Measurements from ENCODE around the gene HLCS.
"Not testable (repeated sequence)": the region's sequence is repeated elsewhere in the genome, so short reads cannot be mapped to it uniquely, and the experiment has no call there.

Gene HLCS

GRCh38 chr21:36994501-36995158, 28.2 kb upstream of the HLCS start:
- Histone ChIP-seq H3K4me3 (ENCODE audit: control insufficient read depth in 1 of 7, extremely low read depth in 1 of 7, insufficient read depth in 4 of 7, low read depth in 2 of 7, low read length in 6 of 7) (peak overlapping the region in 2 of 7 experiments; percentile 32 to 50), H3K36me3 (ENCODE audit: control insufficient read depth in 4 of 4, insufficient read depth in 4 of 4, low read length in 3 of 4) (no peaks in the 10 kb centered on the region), H3K27ac (ENCODE audit: insufficient read depth in 1 of 2, low read depth in 1 of 2, low read length in 2 of 2, poor library complexity in 1 of 2, severe bottlenecking in 2 of 2) (no peak overlapping the region), H3K4me1 (ENCODE audit: control extremely low read depth in 1 of 4, control insufficient read depth in 4 of 4, insufficient read depth in 4 of 4, low read length in 3 of 4) (peaks cover 0 to 6% (median 5%) of the 10 kb centered on the region in 4 experiments), H3K9me3 (ENCODE audit: control extremely low read depth in 1 of 5, control insufficient read depth in 4 of 5, insufficient read depth in 2 of 5, low read depth in 1 of 5, low read length in 4 of 5) (peaks cover 0 to 6% (median 0%) of the 10 kb centered on the region in 5 experiments), H3K27me3 (replicated peaks in 2 of 5; ENCODE audit: control insufficient read depth in 4 of 5, insufficient read depth in 5 of 5, low read length in 4 of 5) (peaks cover 0 to 12% (median 4%) of the 10 kb centered on the region in 5 experiments)
- ChIA-PET CTCF (interaction anchor here (0.8 to 1.6 kb wide), 3 partner anchors 10 to 18 kb away, joined by 3 to 4 read pairs (median 3); no protein-coding TSS in a partner anchor), POLR2A (no interaction called here)
- peak in 2 of 3 donors; percentile 49 to 55 for DNase-seq
- 38% methylated on average over 38 of the region's 38 CpGs for WGBS (ENCODE audit: insufficient coverage)

DNA sequence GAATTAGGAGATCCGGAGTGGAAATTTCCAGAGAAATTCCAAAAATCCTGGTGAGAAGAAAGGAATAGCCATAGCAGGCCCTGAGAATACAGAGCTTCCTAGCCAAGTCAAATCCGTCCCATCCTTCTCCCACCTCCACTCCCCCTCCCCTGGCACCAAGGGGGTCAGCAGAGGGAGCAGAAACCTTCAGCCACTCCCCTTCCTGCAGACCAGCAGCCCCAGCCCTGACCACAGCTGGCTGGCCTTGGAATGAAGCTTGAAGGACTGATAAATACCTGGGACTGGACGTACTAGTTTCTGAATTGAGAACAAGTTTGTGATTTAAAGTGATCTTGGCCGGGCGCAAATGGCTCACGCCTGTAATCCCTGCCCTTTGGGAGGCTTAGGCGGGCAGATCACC, 26.2 kb upstream of the HLCS start:
- no peak overlapping the region for H3K27ac ChIP-seq (ENCODE audit: insufficient read depth in 1 of 2, low read depth in 1 of 2, low read length in 2 of 2, poor library complexity in 1 of 2, severe bottlenecking in 2 of 2)
- peaks cover 0 to 8% (median 5%) of the 10 kb centered on the region in 4 experiments for H3K4me1 ChIP-seq (ENCODE audit: control extremely low read depth in 1 of 4, control insufficient read depth in 4 of 4, insufficient read depth in 4 of 4, low read length in 3 of 4)
- CTCF ChIA-PET = interaction anchor here (1.0 to 2.6 kb wide), 2 partner anchors 94 to 105 kb away, joined by 3 to 12 read pairs; no protein-coding TSS in a partner anchor
- POLR2A ChIA-PET = no interaction called here
- H3K27me3 ChIP-seq (replicated peaks in 2 of 5; ENCODE audit: control insufficient read depth in 4 of 5, insufficient read depth in 5 of 5, low read length in 4 of 5) = peaks cover 0 to 12% (median 4%) of the 10 kb centered on the region in 5 experiments
- 80% methylated on average over 6 of the region's 7 CpGs for WGBS (ENCODE audit: insufficient coverage)
- peaks cover 0 to 6% (median 0%) of the 10 kb centered on the region in 5 experiments for H3K9me3 ChIP-seq (ENCODE audit: control extremely low read depth in 1 of 5, control insufficient read depth in 4 of 5, insufficient read depth in 2 of 5, low read depth in 1 of 5, low read length in 4 of 5)
- H3K36me3 ChIP-seq (ENCODE audit: control insufficient read depth in 4 of 4, insufficient read depth in 4 of 4, low read length in 3 of 4) = no peaks in the 10 kb centered on the region
- no peak overlapping the region for H3K4me3 ChIP-seq (ENCODE audit: control insufficient read depth in 1 of 7, extremely low read depth in 1 of 7, insufficient read depth in 4 of 7, low read depth in 2 of 7, low read length in 6 of 7)
- DNase-seq = no peak

DNA sequence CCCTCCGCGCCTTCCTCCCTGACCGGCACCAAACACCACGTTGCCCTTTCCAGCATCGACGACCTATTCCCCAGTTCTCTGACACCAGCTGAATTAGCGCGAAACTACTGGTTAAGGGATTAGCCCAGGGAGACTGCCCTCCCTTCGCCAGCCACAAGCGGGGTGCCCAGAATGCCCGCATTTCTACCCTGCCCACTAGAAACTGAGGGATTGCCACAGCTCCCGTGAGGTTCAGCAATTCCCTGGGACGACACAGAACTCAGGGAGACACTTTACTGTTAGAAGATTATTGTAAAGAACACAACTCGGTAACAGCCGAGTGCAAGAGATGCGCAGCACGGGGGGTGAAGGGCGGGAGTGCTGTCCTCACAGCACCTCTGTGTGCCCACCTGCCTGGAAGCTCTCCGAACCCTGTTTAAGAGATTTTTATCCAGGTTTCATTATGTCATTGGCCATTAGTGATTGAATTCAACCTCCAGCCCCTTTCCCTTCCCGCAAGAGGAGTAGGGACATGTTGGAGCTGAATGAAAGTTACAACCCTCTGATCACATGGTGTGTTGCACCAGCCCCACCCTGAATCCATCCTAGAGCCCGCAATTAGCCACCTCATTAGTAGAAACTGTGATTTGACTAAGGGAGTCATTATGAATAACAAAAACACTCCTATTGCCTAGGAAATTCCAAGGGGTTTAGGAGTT, 24.2 kb upstream of the HLCS start:
- 75% methylated on average over 20 of the region's 21 CpGs for WGBS (ENCODE audit: insufficient coverage)
- peak overlapping the region in 1 of 2 experiments; percentile 64 for H3K27ac ChIP-seq (ENCODE audit: insufficient read depth in 1 of 2, low read depth in 1 of 2, low read length in 2 of 2, poor library complexity in 1 of 2, severe bottlenecking in 2 of 2)

DNA sequence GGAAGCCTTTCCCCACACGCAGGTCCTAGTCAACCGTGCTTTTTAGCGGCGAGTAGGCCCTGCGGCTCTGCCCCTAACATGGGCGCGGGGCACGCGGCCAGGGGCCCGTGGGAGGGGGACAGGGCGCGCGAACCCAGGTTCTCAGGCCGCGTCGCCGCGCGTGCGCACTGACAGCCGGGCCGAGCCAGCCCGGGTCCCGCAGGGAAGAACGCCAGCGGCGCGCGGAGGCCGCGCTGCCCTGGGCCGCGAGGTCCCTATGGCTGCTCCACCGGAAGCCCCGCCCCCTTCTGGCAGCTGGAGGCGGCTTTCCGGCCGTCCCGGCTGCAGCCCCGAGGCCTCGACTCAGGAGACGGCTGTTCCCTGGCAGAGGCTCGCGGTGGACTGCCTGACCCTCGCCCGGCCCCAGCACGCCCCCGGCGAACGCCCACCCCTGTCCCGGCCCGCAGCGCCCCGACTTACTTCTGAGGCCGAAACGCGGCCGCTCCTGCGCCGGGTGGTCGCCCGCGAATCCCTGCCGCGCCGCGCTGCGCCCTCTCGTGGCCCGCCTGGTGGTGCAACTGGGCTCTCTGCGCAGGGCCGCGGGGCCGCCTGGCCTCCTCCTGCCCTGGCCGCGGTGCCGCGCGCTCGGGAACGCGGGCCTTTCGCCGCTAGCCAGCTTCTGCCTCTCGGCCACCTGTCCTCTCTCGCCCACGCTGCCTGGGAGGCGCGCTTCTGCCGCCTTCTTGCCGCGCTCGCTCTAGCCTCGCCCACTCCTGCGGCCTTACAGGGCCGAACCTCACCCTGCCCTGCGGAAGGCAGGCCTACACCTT, 23.4 kb upstream of the HLCS start:
- DNase-seq = peak; percentile 91 to 95 (median 94)
- peaks cover 0 to 8% (median 5%) of the 10 kb centered on the region in 4 experiments for H3K4me1 ChIP-seq (ENCODE audit: control extremely low read depth in 1 of 4, control insufficient read depth in 4 of 4, insufficient read depth in 4 of 4, low read length in 3 of 4)
- ChIA-PET POLR2A (interaction anchor here (0.5 kb wide), 1 partner anchor 949 kb away, joined by 5 read pairs; no protein-coding TSS in a partner anchor), CTCF (interaction anchor here (0.5 to 3.5 kb wide), 8 partner anchors 9 to 56 kb away, joined by 3 to 25 read pairs (median 6); no protein-coding TSS in a partner anchor)
- no peaks in the 10 kb centered on the region for H3K36me3 ChIP-seq (ENCODE audit: control insufficient read depth in 4 of 4, insufficient read depth in 4 of 4, low read length in 3 of 4)
- H3K4me3 ChIP-seq (ENCODE audit: control insufficient read depth in 1 of 7, extremely low read depth in 1 of 7, insufficient read depth in 4 of 7, low read depth in 2 of 7, low read length in 6 of 7) = peak overlapping the region; percentile 32 to 75 (median 67)
- 8% methylated on average over 92 of the region's 97 CpGs for WGBS (ENCODE audit: insufficient coverage)
- peak overlapping the region in 1 of 2 experiments; percentile 64 for H3K27ac ChIP-seq (ENCODE audit: insufficient read depth in 1 of 2, low read depth in 1 of 2, low read length in 2 of 2, poor library complexity in 1 of 2, severe bottlenecking in 2 of 2)
- peaks cover 0 to 10% (median 4%) of the 10 kb centered on the region in 5 experiments for H3K27me3 ChIP-seq (replicated peaks in 2 of 5; ENCODE audit: control insufficient read depth in 4 of 5, insufficient read depth in 5 of 5, low read length in 4 of 5)
- peaks cover 0 to 6% (median 0%) of the 10 kb centered on the region in 5 experiments for H3K9me3 ChIP-seq (ENCODE audit: control extremely low read depth in 1 of 5, control insufficient read depth in 4 of 5, insufficient read depth in 2 of 5, low read depth in 1 of 5, low read length in 4 of 5)

More for the DNA sequence above, 24.2 kb upstream of the HLCS start:
- DNase-seq = no peak
- Histone ChIP-seq H3K4me1 (ENCODE audit: control extremely low read depth in 1 of 4, control insufficient read depth in 4 of 4, insufficient read depth in 4 of 4, low read length in 3 of 4) (peaks cover 0 to 8% (median 5%) of the 10 kb centered on the region in 4 experiments), H3K4me3 (ENCODE audit: control insufficient read depth in 1 of 7, extremely low read depth in 1 of 7, insufficient read depth in 4 of 7, low read depth in 2 of 7, low read length in 6 of 7) (peak overlapping the region in 5 of 7 experiments; percentile 42 to 75 (median 67)), H3K27me3 (replicated peaks in 2 of 5; ENCODE audit: control insufficient read depth in 4 of 5, insufficient read depth in 5 of 5, low read length in 4 of 5) (peaks cover 0 to 12% (median 4%) of the 10 kb centered on the region in 5 experiments), H3K36me3 (ENCODE audit: control insufficient read depth in 4 of 4, insufficient read depth in 4 of 4, low read length in 3 of 4) (no peaks in the 10 kb centered on the region), H3K9me3 (ENCODE audit: control extremely low read depth in 1 of 5, control insufficient read depth in 4 of 5, insufficient read depth in 2 of 5, low read depth in 1 of 5, low read length in 4 of 5) (peaks cover 0 to 6% (median 0%) of the 10 kb centered on the region in 5 experiments)
- CTCF ChIA-PET = interaction anchor here (0.8 to 3.5 kb wide), 11 partner anchors 8 to 104 kb away, joined by 3 to 25 read pairs (median 4); no protein-coding TSS in a partner anchor
- POLR2A ChIA-PET = no interaction called here

DNA sequence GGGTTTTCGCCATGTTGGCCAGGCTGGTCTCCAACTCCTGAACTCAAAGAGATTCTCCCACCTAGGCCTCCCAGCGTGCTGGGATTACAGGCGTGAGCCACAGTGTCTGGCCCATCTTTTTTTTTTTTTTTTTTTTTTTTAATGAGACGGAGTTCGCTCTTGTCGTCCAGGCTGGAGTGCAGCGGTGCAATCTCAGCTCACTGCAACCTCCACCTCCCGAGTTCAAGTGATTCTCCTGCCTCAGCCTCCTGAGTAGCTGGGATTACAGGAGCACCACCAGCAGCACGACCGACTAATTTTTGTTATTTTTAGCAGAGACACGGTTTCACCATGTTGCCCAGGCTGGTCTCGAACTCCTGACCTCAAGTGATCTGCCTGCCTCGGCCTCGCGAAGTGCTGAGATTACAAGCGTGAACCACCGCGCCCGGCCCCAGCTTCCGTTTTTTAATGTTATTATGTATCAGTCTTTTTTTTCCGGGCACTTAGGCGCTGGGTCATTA, 22.8 kb upstream of the HLCS start:
- peak overlapping the region in 5 of 7 experiments; percentile 42 to 75 (median 71) for H3K4me3 ChIP-seq (ENCODE audit: control insufficient read depth in 1 of 7, extremely low read depth in 1 of 7, insufficient read depth in 4 of 7, low read depth in 2 of 7, low read length in 6 of 7)
- H3K27me3 ChIP-seq (replicated peaks in 2 of 5; ENCODE audit: control insufficient read depth in 4 of 5, insufficient read depth in 5 of 5, low read length in 4 of 5); DNase-seq; H3K4me1 ChIP-seq (ENCODE audit: control extremely low read depth in 1 of 4, control insufficient read depth in 4 of 4, insufficient read depth in 4 of 4, low read length in 3 of 4); H3K9me3 ChIP-seq (ENCODE audit: control extremely low read depth in 1 of 5, control insufficient read depth in 4 of 5, insufficient read depth in 2 of 5, low read depth in 1 of 5, low read length in 4 of 5); H3K36me3 ChIP-seq (ENCODE audit: control insufficient read depth in 4 of 4, insufficient read depth in 4 of 4, low read length in 3 of 4): not testable (repeated sequence)
- peak overlapping the region in 1 of 2 experiments; percentile 64 for H3K27ac ChIP-seq (ENCODE audit: insufficient read depth in 1 of 2, low read depth in 1 of 2, low read length in 2 of 2, poor library complexity in 1 of 2, severe bottlenecking in 2 of 2)
- 44% methylated on average over 21 of the region's 22 CpGs for WGBS (ENCODE audit: insufficient coverage)
- POLR2A ChIA-PET = interaction anchor here (0.5 kb wide), 1 partner anchor 950 kb away, joined by 5 read pairs; no protein-coding TSS in a partner anchor
- CTCF ChIA-PET = interaction anchor here (0.5 to 3.5 kb wide), 7 partner anchors 10 to 56 kb away, joined by 3 to 25 read pairs (median 4); no protein-coding TSS in a partner anchor

DNA sequence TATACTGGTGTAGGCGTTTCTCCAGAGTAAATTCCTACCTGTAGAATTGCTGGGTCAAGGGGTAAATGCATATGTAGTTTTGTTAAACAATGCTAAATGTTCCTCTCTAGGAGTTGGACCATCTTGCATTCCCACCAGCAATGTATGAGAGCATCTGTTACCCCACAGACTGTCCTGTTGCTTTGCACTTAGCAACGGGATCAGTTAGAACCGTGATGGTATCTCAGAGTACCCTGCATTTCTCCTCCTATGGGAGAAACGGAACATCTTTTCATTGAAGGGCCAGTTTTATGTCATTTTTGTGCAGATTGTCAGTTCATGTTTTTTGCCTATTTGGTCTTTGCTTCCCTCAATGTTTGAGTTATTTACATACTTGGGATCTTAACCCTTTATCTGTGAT, 22.1 kb upstream of the HLCS start:
- DNase-seq = no peak
- Histone ChIP-seq H3K9me3 (ENCODE audit: control extremely low read depth in 1 of 5, control insufficient read depth in 4 of 5, insufficient read depth in 2 of 5, low read depth in 1 of 5, low read length in 4 of 5) (no peaks in the 10 kb centered on the region), H3K27ac (ENCODE audit: insufficient read depth in 1 of 2, low read depth in 1 of 2, low read length in 2 of 2, poor library complexity in 1 of 2, severe bottlenecking in 2 of 2) (no peak overlapping the region), H3K36me3 (ENCODE audit: control insufficient read depth in 4 of 4, insufficient read depth in 4 of 4, low read length in 3 of 4) (no peaks in the 10 kb centered on the region), H3K4me3 (ENCODE audit: control insufficient read depth in 1 of 7, extremely low read depth in 1 of 7, insufficient read depth in 4 of 7, low read depth in 2 of 7, low read length in 6 of 7) (no peak overlapping the region), H3K4me1 (ENCODE audit: control extremely low read depth in 1 of 4, control insufficient read depth in 4 of 4, insufficient read depth in 4 of 4, low read length in 3 of 4) (peaks cover 0 to 6% (median 5%) of the 10 kb centered on the region in 4 experiments), H3K27me3 (replicated peaks in 2 of 5; ENCODE audit: control insufficient read depth in 4 of 5, insufficient read depth in 5 of 5, low read length in 4 of 5) (peaks cover 0 to 1% (median 0%) of the 10 kb centered on the region in 5 experiments)
- CTCF ChIA-PET = interaction anchor here (3.3 to 3.5 kb wide), 2 partner anchors 9 to 12 kb away, joined by 21 to 25 read pairs; no protein-coding TSS in a partner anchor
- POLR2A ChIA-PET = no interaction called here
- WGBS (ENCODE audit: insufficient coverage) = 92% methylated on average over 2 of the region's 4 CpGs
